Astrocyte (in vitro differentiated cells and primary cell): ENCODE data around the gene PTPRM.

Source experiments
- EZH2 ChIP-seq: IDR thresholded peaks from 2 replicates; pipeline ENCODE4 v1.6.1; 2012; ENCODE audit warnings: mild to moderate bottlenecking, low read length, inconsistent platforms; ENCODE audit not compliant: insufficient read depth
- TF ChIP-seq, protein P1 (sequence below): IDR thresholded peaks from 2 replicates; pipeline ENCODE4 v1.5.1; 2011; ENCODE audit warnings: low read depth, mild to moderate bottlenecking, inconsistent platforms, low read length, moderate library complexity; ENCODE audit not compliant: insufficient read depth

DNA sequence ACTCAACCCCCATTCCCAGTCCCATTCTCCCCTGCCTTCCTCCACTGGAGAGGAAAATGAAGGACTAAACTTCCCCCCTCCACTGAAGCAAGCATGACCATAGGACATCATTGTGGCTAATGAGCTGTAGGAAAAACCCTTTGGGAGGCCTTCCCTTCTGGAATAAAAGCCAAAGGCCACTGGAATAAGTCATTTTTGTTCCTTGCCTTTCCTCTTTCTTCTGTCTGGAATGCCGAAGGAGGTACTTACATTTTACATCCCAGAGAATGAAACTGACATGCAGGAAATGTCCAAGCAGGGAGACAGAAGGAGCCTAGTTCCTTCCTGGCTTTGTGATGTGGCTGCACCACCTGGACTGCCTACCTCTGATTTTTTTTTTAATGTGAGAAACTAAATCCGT, 9.1 kb upstream of the PTPRM start:
- TF ChIP-seq, protein P1, sequence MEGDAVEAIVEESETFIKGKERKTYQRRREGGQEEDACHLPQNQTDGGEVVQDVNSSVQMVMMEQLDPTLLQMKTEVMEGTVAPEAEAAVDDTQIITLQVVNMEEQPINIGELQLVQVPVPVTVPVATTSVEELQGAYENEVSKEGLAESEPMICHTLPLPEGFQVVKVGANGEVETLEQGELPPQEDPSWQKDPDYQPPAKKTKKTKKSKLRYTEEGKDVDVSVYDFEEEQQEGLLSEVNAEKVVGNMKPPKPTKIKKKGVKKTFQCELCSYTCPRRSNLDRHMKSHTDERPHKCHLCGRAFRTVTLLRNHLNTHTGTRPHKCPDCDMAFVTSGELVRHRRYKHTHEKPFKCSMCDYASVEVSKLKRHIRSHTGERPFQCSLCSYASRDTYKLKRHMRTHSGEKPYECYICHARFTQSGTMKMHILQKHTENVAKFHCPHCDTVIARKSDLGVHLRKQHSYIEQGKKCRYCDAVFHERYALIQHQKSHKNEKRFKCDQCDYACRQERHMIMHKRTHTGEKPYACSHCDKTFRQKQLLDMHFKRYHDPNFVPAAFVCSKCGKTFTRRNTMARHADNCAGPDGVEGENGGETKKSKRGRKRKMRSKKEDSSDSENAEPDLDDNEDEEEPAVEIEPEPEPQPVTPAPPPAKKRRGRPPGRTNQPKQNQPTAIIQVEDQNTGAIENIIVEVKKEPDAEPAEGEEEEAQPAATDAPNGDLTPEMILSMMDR, result no peak
- no peak for TF ChIP-seq EZH2
